Neural progenitor cell (in vitro differentiated cells): ENCODE data around the gene KCNG3.

Source experiments
- CTCF ChIP-seq: fragments of 200-600 bp; sonication (generic); IDR thresholded peaks from 2 replicates; pipeline ENCODE4 v1.5.1; 2017; ENCODE audit warnings: antibody characterized with exemption, mild to moderate bottlenecking
- EZH2 ChIP-seq: fragments of 200-600 bp; sonication (generic); IDR thresholded peaks from 2 replicates; pipeline ENCODE4 v1.6.1; 2017; ENCODE audit warnings: antibody characterized with exemption, mild to moderate bottlenecking, moderate library complexity
- EZH2phosphoT487 ChIP-seq: fragments of 200-600 bp; sonication (generic); IDR thresholded peaks from 2 replicates; pipeline ENCODE4 v1.6.1; 2017; ENCODE audit warnings: antibody characterized with exemption

- TF ChIP-seq CTCF (no peak), EZH2phosphoT487 (no peak), EZH2 (no peak)
These were observed 55.1 kb downstream of the KCNG3 start for GRCh38 chr2:42438685-42439084.
